Naive thymus-derived CD4-positive, alpha-beta T cell (primary cell): ENCODE measurements around the gene DDX49. TPM values are rescaled to one million over a fixed set of nuclear protein-coding genes. Genes with fewer than 3 reads are reported as not detected.

Source experiments
- ATAC-seq: fragments of 150-1000 bp; cut with Tn5 transposase; 2 replicates; pipeline ENCODE4 v1.10.0; 2021; ENCODE audit warnings: mild to moderate bottlenecking, moderate library complexity
- CTCF ChIA-PET: fragments of 350-600 bp; sonication (Branson Sonifier 250); formaldehyde crosslinking; loops from one replicate; lab custom pipeline; 2021; ENCODE audit warnings: antibody characterized with exemption; lab: Charles Lee
- POLR2A ChIA-PET: fragments of 350-600 bp; sonication (Branson Sonifier 250); formaldehyde crosslinking; loops from one replicate; lab custom pipeline; 2021; ENCODE audit warnings: antibody characterized with exemption, inconsistent platforms; lab: Charles Lee
- DNase-seq, 9 donors: peaks; one replicate each; pipeline versions ENCODE4 v3.0.0 to v3.0.0-alpha.2; 2020 to 2022; ENCODE audit warnings: mixed read lengths in 1 of 9
- H3K27ac ChIP-seq: one replicate; pipeline ENCODE4 v1.7.0; 2013; ENCODE audit warnings: mild to moderate bottlenecking, low read depth, low read length, moderate library complexity
- H3K27me3 ChIP-seq, 2 donors: one replicate each; pipeline ENCODE4 v1.7.0; 2013; ENCODE audit warnings: low read length in 2 of 2, mild to moderate bottlenecking in 2 of 2, moderate library complexity in 2 of 2; ENCODE audit not compliant: control insufficient read depth in 2 of 2, insufficient read depth in 2 of 2
- H3K36me3 ChIP-seq, 3 experiments: 1 replicate in 2 of 3; 2 replicates in 1 of 3; pipeline ENCODE4 v1.7.0; 2013; ENCODE audit warnings: low read length in 3 of 3, mild to moderate bottlenecking in 3 of 3, moderate library complexity in 1 of 3; ENCODE audit not compliant: insufficient read depth in 3 of 3, control insufficient read depth in 2 of 3
- H3K4me1 ChIP-seq, 2 donors: one replicate each; pipeline ENCODE4 v1.7.0; 2013; ENCODE audit warnings: low read length in 2 of 2, mild to moderate bottlenecking in 2 of 2, moderate library complexity in 1 of 2; ENCODE audit not compliant: control insufficient read depth in 2 of 2, insufficient read depth in 2 of 2
- H3K4me3 ChIP-seq: 2 replicates; pipeline ENCODE4 v1.7.0; 2013; ENCODE audit warnings: mild to moderate bottlenecking, low read length
- H3K9me3 ChIP-seq, 3 experiments: 1 replicate in 2 of 3; 2 replicates in 1 of 3; pipeline ENCODE4 v1.7.0; 2013; ENCODE audit warnings: low read length in 3 of 3; ENCODE audit not compliant: control insufficient read depth in 2 of 3
- H3K27ac Mint-ChIP-seq, 9 donors: one replicate each; pipeline ENCODE4 v1.8.0; 2020 to 2022; ENCODE audit warnings: mixed read lengths in 9 of 9, mild to moderate bottlenecking in 8 of 9, moderate library complexity in 5 of 9, inconsistent platforms in 2 of 9
- H3K27me3 Mint-ChIP-seq, 5 donors: one replicate each; pipeline ENCODE4 v1.8.0; 2021 to 2022; ENCODE audit warnings: mixed read lengths in 5 of 5, mild to moderate bottlenecking in 1 of 5
- H3K36me3 Mint-ChIP-seq, 5 donors: one replicate each; pipeline ENCODE4 v1.8.0; 2020 to 2022; ENCODE audit warnings: mixed read lengths in 5 of 5, mild to moderate bottlenecking in 3 of 5, inconsistent platforms in 1 of 5
- H3K4me1 Mint-ChIP-seq, 7 donors: one replicate each; pipeline ENCODE4 v1.8.0; 2020 to 2022; ENCODE audit warnings: mixed read lengths in 7 of 7, mild to moderate bottlenecking in 3 of 7, inconsistent platforms in 1 of 7
- H3K4me3 Mint-ChIP-seq, 10 donors: one replicate each; pipeline ENCODE4 v1.8.0; 2020 to 2022; ENCODE audit warnings: mild to moderate bottlenecking in 10 of 10, mixed read lengths in 10 of 10, moderate library complexity in 6 of 10, inconsistent platforms in 2 of 10
- H3K9me3 Mint-ChIP-seq, 11 donors: one replicate each; pipeline ENCODE4 v1.8.0; 2020 to 2022; ENCODE audit warnings: mixed read lengths in 11 of 11, mild to moderate bottlenecking in 4 of 11, inconsistent platforms in 1 of 11, moderate library complexity in 1 of 11
- intact Hi-C, 2 donors: fragments of 100-400 bp; cut with micrococcal nuclease; formaldehyde crosslinking; loops; one replicate each; pipeline ENCODE4 v1.15.1; 2023
- polyA plus RNA-seq, 2 donors: library from polyadenylated mRNA; unstranded; fragments of 300-500 nt; fragmentation: Illumina TruSeq; gene quantifications; one replicate each; pipeline ENCODE4 v1.2.3, GENCODE V29; 2021
- total RNA-seq, 6 experiments: library from RNA in 5 of 6; stranded (reverse) in 5 of 6; gene quantifications; 1 replicate in 5 of 6; 2 replicates in 1 of 6; pipeline ENCODE4 v1.2.3 and lab custom pipeline; 2021 to 2026

Gene DDX49, protein sequence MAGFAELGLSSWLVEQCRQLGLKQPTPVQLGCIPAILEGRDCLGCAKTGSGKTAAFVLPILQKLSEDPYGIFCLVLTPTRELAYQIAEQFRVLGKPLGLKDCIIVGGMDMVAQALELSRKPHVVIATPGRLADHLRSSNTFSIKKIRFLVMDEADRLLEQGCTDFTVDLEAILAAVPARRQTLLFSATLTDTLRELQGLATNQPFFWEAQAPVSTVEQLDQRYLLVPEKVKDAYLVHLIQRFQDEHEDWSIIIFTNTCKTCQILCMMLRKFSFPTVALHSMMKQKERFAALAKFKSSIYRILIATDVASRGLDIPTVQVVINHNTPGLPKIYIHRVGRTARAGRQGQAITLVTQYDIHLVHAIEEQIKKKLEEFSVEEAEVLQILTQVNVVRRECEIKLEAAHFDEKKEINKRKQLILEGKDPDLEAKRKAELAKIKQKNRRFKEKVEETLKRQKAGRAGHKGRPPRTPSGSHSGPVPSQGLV
- total RNA-seq, result 10 to 100 TPM; 36.4 to 63.2 (median 50.2) TPM
- polyA plus RNA-seq, result 10 to 100 TPM; 19.9 to 50.8 TPM
- 43.3 reads per million, percentile 68 among the genes with 10 or more reads in this experiment for total RNA-seq (lab: John Stamatoyannopoulos, UW)

DNA sequence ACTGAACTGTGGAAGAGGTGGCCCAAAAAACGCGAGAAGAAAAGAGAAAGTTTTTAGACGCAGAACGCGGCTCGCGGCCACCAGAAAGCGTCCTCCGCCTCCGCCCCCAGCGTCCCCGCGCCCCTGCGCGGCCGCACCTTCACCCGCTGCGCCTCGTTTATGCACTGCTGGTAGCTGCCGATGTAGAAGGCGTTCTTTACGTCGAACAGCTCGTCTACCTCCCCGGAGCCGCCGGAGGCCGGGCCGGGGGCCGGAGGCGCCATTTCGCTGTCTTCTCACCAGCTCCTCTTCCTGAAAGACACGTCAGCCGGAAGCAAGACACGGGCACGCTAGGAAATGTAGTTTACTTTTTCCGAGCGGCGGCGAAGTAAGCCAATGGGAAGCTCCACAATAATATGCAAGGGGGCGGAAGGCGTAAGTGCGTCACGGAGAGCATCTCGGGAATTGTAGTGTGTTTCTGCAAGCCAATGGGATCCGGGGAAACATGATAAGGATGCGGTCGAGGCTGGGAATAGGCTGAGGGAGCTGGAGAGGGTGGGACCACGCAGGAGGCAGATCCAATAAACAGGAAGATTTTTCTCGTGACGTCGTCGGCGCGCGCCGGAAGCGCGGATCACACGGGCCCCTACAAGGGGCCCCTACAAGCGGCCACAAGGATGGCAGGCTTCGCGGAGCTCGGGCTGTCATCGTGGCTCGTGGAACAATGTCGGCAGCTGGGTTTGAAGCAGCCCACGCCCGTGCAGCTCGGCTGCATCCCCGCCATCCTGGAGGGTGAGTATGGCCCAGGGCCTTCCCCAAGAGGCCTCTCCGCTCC, at the start of gene DDX49, which contains the start of gene COPE:
DDX49 (plus strand) TSS at position 630 of the 814 bp plus-strand sequence; CDS start at position 657, 27 bp downstream.
COPE (minus strand) TSS at position 302 of the 814 bp plus-strand sequence; CDS start at position 263, 39 bp downstream.
- Histone ChIP-seq H3K4me1 (peaks cover 18 to 21% of the 10 kb centered on the region in 2 donors), H3K27ac (peak within 1 kb of the TSS; percentile 93), H3K36me3 (peaks cover under 1 to 54% (median 1%) of the 10 kb centered on the region in 3 experiments), H3K9me3 (no peaks in the 10 kb centered on the region), H3K4me3 (peak within 1 kb of the TSS; percentile 85), H3K27me3 (no peaks in the 10 kb centered on the region)
- H3K36me3 Mint-ChIP-seq, result peaks cover 0 to 21% (median 6%) of the 10 kb centered on the region in 5 donors
- peak; percentile 85 to 99 (median 99) for DNase-seq
- CTCF ChIA-PET, result interaction anchor here (0.5 to 1.1 kb wide), 5 partner anchors 102 to 756 kb away, joined by 3 to 5 read pairs (median 3); no protein-coding TSS in a partner anchor
- ATAC-seq, result peak; percentile 97
- peak within 1 kb of the TSS; percentile 71 to 100 (median 92) for H3K4me3 Mint-ChIP-seq
- POLR2A ChIA-PET, result interaction anchor here (0.6 to 2.5 kb wide), 22 partner anchors 10 to 638 kb away, joined by 3 to 15 read pairs (median 4); partner anchors contain the start of genes ELL, JUND, KXD1 and LSM4
- peaks cover 0 to 2% (median 0%) of the 10 kb centered on the region in 5 donors for H3K27me3 Mint-ChIP-seq
- H3K4me1 Mint-ChIP-seq, result peaks cover 25 to 63% (median 36%) of the 10 kb centered on the region in 7 donors
- H3K9me3 Mint-ChIP-seq, result no peaks in the 10 kb centered on the region
- intact Hi-C loops, result loop anchor here (1.0 to 5.0 kb wide), 19 partner anchors 13 to 401 kb away; partner anchors contain the start of genes BORCS8 (in 2 of the 2), ELL (in 2 of the 2), HOMER3 (in 2 of the 2) and KXD1 (in 2 of the 2)
- H3K27ac Mint-ChIP-seq, result peak within 1 kb of the TSS; percentile 76 to 98 (median 96)

DNA sequence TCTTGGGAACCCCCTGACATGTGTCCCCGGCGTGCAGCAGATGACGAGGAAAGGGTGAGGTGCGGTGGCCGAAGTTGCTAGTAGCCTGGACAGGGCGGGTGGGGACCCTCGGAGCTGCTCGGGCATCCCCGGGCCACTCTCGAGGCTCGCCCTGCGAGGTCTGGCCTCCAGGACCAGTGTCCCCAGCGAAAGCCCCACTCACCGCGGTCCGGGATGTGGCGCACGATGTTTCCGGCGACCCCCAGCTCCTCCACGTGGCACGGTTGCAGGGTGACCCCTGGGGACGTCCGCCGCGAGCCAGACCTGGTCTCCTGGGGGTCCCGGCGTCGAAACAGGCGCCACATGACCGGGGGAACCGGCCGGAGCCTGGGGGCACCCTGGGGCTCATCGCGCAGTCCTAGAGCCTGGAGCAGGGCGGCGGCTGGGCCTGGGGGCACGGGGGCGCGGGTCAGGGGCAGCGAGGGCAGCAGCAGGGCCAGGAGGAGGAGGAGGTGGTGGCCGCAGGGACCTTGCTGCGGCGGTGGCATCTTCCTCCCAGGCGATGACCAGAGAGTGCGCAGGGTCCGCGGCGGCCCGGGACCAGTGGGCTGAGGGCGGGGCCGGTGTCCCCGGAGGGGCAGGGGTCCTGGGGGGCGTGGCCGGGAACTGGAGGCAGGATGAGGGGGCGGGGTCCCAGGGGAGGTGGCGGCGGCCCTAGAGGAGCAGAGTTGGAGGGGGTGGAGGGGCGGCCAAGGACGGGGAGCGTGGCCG, 49.6 kb upstream of the DDX49 start:
- POLR2A ChIA-PET, result no interaction called here
- intact Hi-C loops, result loop anchor here in 1 of 2 donors (5.0 kb wide), 1 partner anchor 418 kb away; no protein-coding TSS in a partner anchor
- H3K4me1 Mint-ChIP-seq, result peaks cover 5 to 18% (median 15%) of the 10 kb centered on the region in 7 donors

DNA sequence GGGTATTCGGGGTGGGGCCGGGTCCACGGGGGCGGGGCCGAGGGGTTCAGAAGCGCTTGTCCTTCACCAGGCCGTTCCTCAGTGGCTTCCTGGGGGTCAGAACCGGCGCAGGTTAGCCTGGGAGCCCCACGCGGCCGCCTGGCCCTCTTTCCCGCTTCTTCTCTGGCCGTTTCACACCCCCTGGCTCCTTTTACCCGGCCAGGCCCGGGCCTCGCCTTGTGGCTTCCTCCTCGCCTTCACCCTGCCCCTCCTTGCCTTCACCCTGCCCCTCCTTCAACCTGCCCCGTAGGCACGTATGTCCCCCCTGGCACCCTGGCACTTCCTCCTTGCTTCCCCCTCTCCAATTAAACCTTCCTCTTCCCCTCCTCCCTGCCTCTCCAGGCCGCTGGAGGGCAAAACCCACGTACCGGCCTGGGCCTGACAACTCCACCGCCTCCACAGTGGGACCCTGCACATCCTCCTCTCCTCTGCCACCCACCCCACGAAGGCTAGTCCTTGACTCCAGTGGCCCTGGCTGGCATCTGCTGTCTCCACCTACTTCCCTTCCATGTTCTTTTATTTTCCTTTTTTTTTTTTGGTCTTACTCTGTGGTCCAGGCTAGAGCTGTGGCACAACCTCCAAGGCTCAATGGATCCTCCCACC, 48.9 kb upstream of the DDX49 start:
- Histone ChIP-seq H3K9me3 (no peaks in the 10 kb centered on the region), H3K36me3 (peaks cover 0 to 26% (median 13%) of the 10 kb centered on the region in 3 experiments), H3K4me1 (no peaks in the 10 kb centered on the region), H3K27me3 (no peaks in the 10 kb centered on the region), H3K27ac (no peak overlapping the region), H3K4me3 (no peak overlapping the region)
- intact Hi-C loops, result no loop called here
- DNase-seq, result no peak
- peak overlapping the region in 1 of 9 donors; percentile 70 for H3K27ac Mint-ChIP-seq
- H3K9me3 Mint-ChIP-seq, result peaks cover 0 to 2% (median 0%) of the 10 kb centered on the region in 11 donors
- no peak for ATAC-seq
- peaks cover 0 to 10% (median 4%) of the 10 kb centered on the region in 5 donors for H3K27me3 Mint-ChIP-seq
- POLR2A ChIA-PET, result interaction anchor here (0.6 kb wide), 1 partner anchor 19 kb away, joined by 4 read pairs; no protein-coding TSS in a partner anchor
- CTCF ChIA-PET, result interaction anchor here (0.7 kb wide), 1 partner anchor 405 kb away, joined by 3 read pairs; no protein-coding TSS in a partner anchor
- peaks cover 5 to 18% (median 15%) of the 10 kb centered on the region in 7 donors for H3K4me1 Mint-ChIP-seq
- H3K4me3 Mint-ChIP-seq, result peak overlapping the region in 3 of 10 donors; percentile 47 to 72 (median 49)
- H3K36me3 Mint-ChIP-seq, result peaks cover 0 to 13% (median 5%) of the 10 kb centered on the region in 5 donors

More for the DNA sequence above, 49.6 kb upstream of the DDX49 start:
- Histone ChIP-seq H3K4me1 (no peaks in the 10 kb centered on the region), H3K36me3 (peaks cover 0 to 33% (median 14%) of the 10 kb centered on the region in 3 experiments), H3K9me3 (no peaks in the 10 kb centered on the region), H3K4me3 (no peak overlapping the region), H3K27me3 (no peaks in the 10 kb centered on the region), H3K27ac (no peak overlapping the region)
- DNase-seq, result no peak
- Mint-ChIP-seq H3K27me3 (peaks cover 0 to 10% (median 4%) of the 10 kb centered on the region in 5 donors), H3K36me3 (peaks cover 0 to 16% (median 5%) of the 10 kb centered on the region in 5 donors), H3K9me3 (peaks cover 0 to 2% (median 0%) of the 10 kb centered on the region in 11 donors), H3K4me3 (peak overlapping the region in 1 of 10 donors; percentile 72), H3K27ac (no peak overlapping the region)
- CTCF ChIA-PET, result interaction anchor here (0.5 kb wide), 1 partner anchor 206 kb away, joined by 3 read pairs; no protein-coding TSS in a partner anchor
- ATAC-seq, result no peak

DNA sequence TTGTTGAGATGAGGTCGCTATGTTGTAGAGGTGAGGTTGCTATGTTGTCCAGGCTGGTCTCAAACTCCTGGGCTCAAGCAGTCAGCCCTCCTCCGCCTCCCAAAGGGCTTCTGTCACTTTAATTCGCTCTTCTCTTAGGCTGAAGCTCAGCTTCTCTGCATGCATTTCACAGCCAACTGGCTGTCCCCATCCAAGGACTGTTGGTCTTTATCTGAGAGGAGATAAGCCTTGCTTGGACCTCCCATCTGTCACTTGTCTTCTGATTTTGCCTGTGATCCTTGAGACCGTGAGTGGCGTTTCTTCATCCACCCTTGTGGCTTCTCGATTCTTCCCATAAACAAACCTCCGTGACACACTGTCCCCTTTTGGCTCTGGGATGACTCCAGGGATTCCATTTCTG, 48.0 kb upstream of the DDX49 start:
- ChIA-PET CTCF (interaction anchor here (0.6 kb wide), 1 partner anchor 275 kb away, joined by 3 read pairs; no protein-coding TSS in a partner anchor), POLR2A (interaction anchor here (0.6 kb wide), 1 partner anchor 18 kb away, joined by 4 read pairs; no protein-coding TSS in a partner anchor)
- H3K9me3 ChIP-seq, result no peaks in the 10 kb centered on the region
- Mint-ChIP-seq H3K36me3 (peaks cover 0 to 11% (median 4%) of the 10 kb centered on the region in 5 donors), H3K9me3 (peaks cover 0 to under 1% (median 0%) of the 10 kb centered on the region in 11 donors), H3K4me1 (peaks cover 5 to 18% (median 15%) of the 10 kb centered on the region in 7 donors), H3K27me3 (peaks cover 0 to 10% (median 4%) of the 10 kb centered on the region in 5 donors), H3K27ac (no peak overlapping the region), H3K4me3 (peak overlapping the region in 2 of 10 donors; percentile 5 to 21)
- DNase-seq (no peak), ATAC-seq (no peak)
- no peak overlapping the region for H3K27ac ChIP-seq
- peaks cover 0 to 18% (median 9%) of the 10 kb centered on the region in 3 experiments for H3K36me3 ChIP-seq
- no peaks in the 10 kb centered on the region for H3K27me3 ChIP-seq
- intact Hi-C loops, result no loop called here
- no peak overlapping the region for H3K4me3 ChIP-seq
- H3K4me1 ChIP-seq, result no peaks in the 10 kb centered on the region

DNA sequence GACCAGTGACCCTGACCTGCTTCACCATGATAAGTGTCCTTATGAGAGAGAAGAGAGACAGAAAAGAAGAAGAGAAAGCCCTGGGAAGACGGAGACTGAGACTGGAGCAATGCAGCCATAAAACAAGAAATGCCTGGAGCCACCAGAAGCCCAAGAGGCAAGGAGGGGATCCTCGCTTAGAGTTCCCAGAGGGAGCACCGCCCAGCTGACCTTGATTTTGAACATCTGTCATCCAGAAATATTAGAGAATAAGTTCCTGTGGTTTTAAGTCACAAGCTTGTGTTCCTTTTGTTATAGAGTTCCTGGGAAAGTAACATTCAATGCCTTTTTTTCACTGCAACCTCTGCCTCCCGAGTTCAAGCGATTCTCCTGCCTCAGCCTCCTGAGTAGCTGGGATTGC, 43.8 kb upstream of the DDX49 start:
- Histone ChIP-seq H3K36me3 (no peaks in the 10 kb centered on the region), H3K4me3 (no peak overlapping the region), H3K4me1 (no peaks in the 10 kb centered on the region), H3K27ac (no peak overlapping the region), H3K9me3 (no peaks in the 10 kb centered on the region), H3K27me3 (no peaks in the 10 kb centered on the region)
- H3K36me3 Mint-ChIP-seq, result peaks cover 0 to 5% (median 0%) of the 10 kb centered on the region in 5 donors
- POLR2A ChIA-PET, result no interaction called here
- peaks cover 5 to 16% (median 13%) of the 10 kb centered on the region in 7 donors for H3K4me1 Mint-ChIP-seq
- peaks cover 0 to 10% (median 3%) of the 10 kb centered on the region in 5 donors for H3K27me3 Mint-ChIP-seq
- ATAC-seq (no peak), DNase-seq (no peak)
- intact Hi-C loops, result no loop called here
- H3K9me3 Mint-ChIP-seq, result peaks cover 0 to 4% (median 0%) of the 10 kb centered on the region in 11 donors
- CTCF ChIA-PET, result no interaction called here
- H3K27ac Mint-ChIP-seq, result no peak overlapping the region
- H3K4me3 Mint-ChIP-seq, result no peak overlapping the region
